Activated CD4-positive, alpha-beta memory T cell treated with anti-CD3 and anti-CD28 coated beads, Interleukin-2, amount 10 ng/mL, durations not matched to agents 7 days and 5 days (primary cell): Measurements from ENCODE around the gene RECQL. TPM values are rescaled to one million over a fixed set of nuclear protein-coding genes. Genes with fewer than 3 reads are reported as not detected.
A peak's percentile ranks its signal among the peaks of the same experiment; 100 is the strongest.
"Not testable (repeated sequence)": the region's sequence is repeated elsewhere in the genome, so short reads cannot be mapped to it uniquely, and the experiment has no call there.

Experiments used
- CTCF ChIA-PET: fragments of 350-600 bp; sonication (Branson Sonifier 250); formaldehyde crosslinking; loops from one replicate; lab custom pipeline; 2021; ENCODE audit warnings: antibody characterized with exemption, inconsistent platforms; lab: Charles Lee
- POLR2A ChIA-PET: fragments of 350-600 bp; sonication (Branson Sonifier 250); formaldehyde crosslinking; loops from one replicate; lab custom pipeline; 2021; ENCODE audit warnings: antibody characterized with exemption; lab: Charles Lee
- DNase-seq: peaks from one replicate; pipeline ENCODE4 v3.0.0-alpha.2; 2020
- H3K27ac Mint-ChIP-seq: one replicate; pipeline ENCODE4 v1.8.0; 2021; ENCODE audit warnings: mild to moderate bottlenecking, mixed read lengths
- H3K27me3 Mint-ChIP-seq: one replicate; pipeline ENCODE4 v1.8.0; 2021; ENCODE audit warnings: mixed read lengths
- H3K36me3 Mint-ChIP-seq: one replicate; pipeline ENCODE4 v1.8.0; 2021; ENCODE audit warnings: low read depth, mixed read lengths
- H3K4me1 Mint-ChIP-seq: one replicate; pipeline ENCODE4 v1.8.0; 2021; ENCODE audit warnings: mixed read lengths
- H3K4me3 Mint-ChIP-seq: one replicate; pipeline ENCODE4 v1.8.0; 2021; ENCODE audit warnings: mild to moderate bottlenecking, mixed read lengths
- H3K9me3 Mint-ChIP-seq: one replicate; pipeline ENCODE4 v1.8.0; 2021; ENCODE audit warnings: mixed read lengths
- total RNA-seq, 2 experiments: library from RNA; stranded (reverse); gene quantifications; one replicate each; pipeline ENCODE4 v1.2.3, GENCODE V29; 2021

Gene RECQL
- total RNA-seq, 2 experiments from 2014 or later, result 87.6 to 100 TPM

GRCh38 chr12:21499765-21500164 lies 1.7 kb downstream of the RECQL start:
- CTCF ChIA-PET, result no interaction called here
- Mint-ChIP-seq H3K9me3 (no peaks in the 10 kb centered on the region), H3K36me3 (peaks cover 50% of the 10 kb centered on the region), H3K4me3 (peak overlapping the region; percentile 31), H3K27ac (no peak overlapping the region), H3K4me1 (peaks cover 49% of the 10 kb centered on the region), H3K27me3 (no peaks in the 10 kb centered on the region)
- no peak for DNase-seq
- POLR2A ChIA-PET, result interaction anchor here (1.4 to 3.8 kb wide), 6 partner anchors 10 to 158 kb away, joined by 4 to 73 read pairs (median 12); partner anchors contain the start of gene LDHB

- ChIA-PET CTCF (no interaction called here), POLR2A (interaction anchor here (0.7 to 1.7 kb wide), 2 partner anchors 16 to 49 kb away, joined by 3 to 4 read pairs; partner anchors contain the start of gene PYROXD1)
- DNase-seq, result no peak
- H3K27ac Mint-ChIP-seq, result no peak overlapping the region
- H3K4me3 Mint-ChIP-seq, result no peak overlapping the region
- peaks cover 41% of the 10 kb centered on the region for H3K36me3 Mint-ChIP-seq
- no peaks in the 10 kb centered on the region for H3K27me3 Mint-ChIP-seq
- peaks cover 12% of the 10 kb centered on the region for H3K4me1 Mint-ChIP-seq
- H3K9me3 Mint-ChIP-seq, result no peaks in the 10 kb centered on the region
Measured at GRCh38 chr12:21485998-21486397, 15.4 kb downstream of the RECQL start.

GRCh38 chr12:21483531-21483930 lies 17.9 kb downstream of the RECQL start:
- H3K27me3 Mint-ChIP-seq, result no peaks in the 10 kb centered on the region
- POLR2A ChIA-PET, result interaction anchor here (0.8 to 1.1 kb wide), 2 partner anchors 13 to 16 kb away, joined by 3 to 4 read pairs; no protein-coding TSS in a partner anchor
- DNase-seq, result no peak
- no peak overlapping the region for H3K4me3 Mint-ChIP-seq
- H3K36me3 Mint-ChIP-seq, result peaks cover 22% of the 10 kb centered on the region
- H3K27ac Mint-ChIP-seq, result no peak overlapping the region
- peaks cover 7% of the 10 kb centered on the region for H3K4me1 Mint-ChIP-seq
- CTCF ChIA-PET, result no interaction called here
- no peaks in the 10 kb centered on the region for H3K9me3 Mint-ChIP-seq

- Mint-ChIP-seq H3K36me3 (peaks cover 33% of the 10 kb centered on the region), H3K9me3 (no peaks in the 10 kb centered on the region), H3K4me1 (peaks cover 7% of the 10 kb centered on the region), H3K27me3 (no peaks in the 10 kb centered on the region), H3K4me3 (no peak overlapping the region), H3K27ac (no peak overlapping the region)
- ChIA-PET POLR2A (interaction anchor here (0.8 to 1.6 kb wide), 3 partner anchors 9 to 23 kb away, joined by 3 to 4 read pairs (median 3); partner anchors contain the start of genes GOLT1B and RECQL), CTCF (interaction anchor here (0.7 kb wide), 1 partner anchor 42 kb away, joined by 3 read pairs; the partner anchor contains the start of gene PYROXD1)
- DNase-seq, result no peak
Measured at GRCh38 chr12:21478756-21479455, 22.5 kb downstream of the RECQL start.

GRCh38 chr12:21476949-21477348 lies 24.5 kb downstream of the RECQL start:
- ChIA-PET POLR2A (interaction anchor here (1.1 kb wide), 1 partner anchor 39 kb away, joined by 4 read pairs; the partner anchor contains the start of gene PYROXD1), CTCF (no interaction called here)
- H3K27ac Mint-ChIP-seq, result no peak overlapping the region
- no peak overlapping the region for H3K4me3 Mint-ChIP-seq
- H3K9me3 Mint-ChIP-seq, result no peaks in the 10 kb centered on the region
- H3K36me3 Mint-ChIP-seq, result peaks cover 50% of the 10 kb centered on the region
- no peak for DNase-seq
- peaks cover 10% of the 10 kb centered on the region for H3K4me1 Mint-ChIP-seq
- H3K27me3 Mint-ChIP-seq, result no peaks in the 10 kb centered on the region

GRCh38 chr12:21475552-21475951 lies 25.9 kb downstream of the RECQL start:
- H3K36me3 Mint-ChIP-seq, result peaks cover 57% of the 10 kb centered on the region
- no peak overlapping the region for H3K27ac Mint-ChIP-seq
- peaks cover 14% of the 10 kb centered on the region for H3K4me1 Mint-ChIP-seq
- H3K27me3 Mint-ChIP-seq, result no peaks in the 10 kb centered on the region
- CTCF ChIA-PET, result no interaction called here
- no peaks in the 10 kb centered on the region for H3K9me3 Mint-ChIP-seq
- no peak for DNase-seq
- POLR2A ChIA-PET, result interaction anchor here (0.9 kb wide), 1 partner anchor 38 kb away, joined by 3 read pairs; the partner anchor contains the start of gene PYROXD1
- no peak overlapping the region for H3K4me3 Mint-ChIP-seq

- H3K27ac Mint-ChIP-seq, result no peak overlapping the region
- DNase-seq, result no peak
- H3K9me3 Mint-ChIP-seq, result no peaks in the 10 kb centered on the region
- no peak overlapping the region for H3K4me3 Mint-ChIP-seq
- H3K4me1 Mint-ChIP-seq, result peaks cover 10% of the 10 kb centered on the region
- peaks cover 74% of the 10 kb centered on the region for H3K36me3 Mint-ChIP-seq
- ChIA-PET CTCF (no interaction called here), POLR2A (interaction anchor here (1.7 kb wide), 1 partner anchor 29 kb away, joined by 4 read pairs; the partner anchor contains the start of genes GOLT1B and RECQL)
- no peaks in the 10 kb centered on the region for H3K27me3 Mint-ChIP-seq
Measured at GRCh38 chr12:21472197-21472823, 29.1 kb downstream of the RECQL start.

- H3K9me3 Mint-ChIP-seq, result no peaks in the 10 kb centered on the region
- no peak for DNase-seq
- H3K4me3 Mint-ChIP-seq, result no peak overlapping the region
- H3K36me3 Mint-ChIP-seq, result peaks cover 73% of the 10 kb centered on the region
- CTCF ChIA-PET, result no interaction called here
- peaks cover 7% of the 10 kb centered on the region for H3K4me1 Mint-ChIP-seq
- no peaks in the 10 kb centered on the region for H3K27me3 Mint-ChIP-seq
- peak overlapping the region; percentile 41 for H3K27ac Mint-ChIP-seq
- POLR2A ChIA-PET, result interaction anchor here (1.7 kb wide), 1 partner anchor 30 kb away, joined by 4 read pairs; the partner anchor contains the start of genes GOLT1B and RECQL
Measured at GRCh38 chr12:21471294-21471693, 30.1 kb downstream of the RECQL start.

- H3K4me3 Mint-ChIP-seq, H3K27me3 Mint-ChIP-seq, H3K9me3 Mint-ChIP-seq, H3K27ac Mint-ChIP-seq, H3K4me1 Mint-ChIP-seq, DNase-seq: not testable (repeated sequence)
- ChIA-PET CTCF (interaction anchor here (0.7 kb wide), 1 partner anchor 28 kb away, joined by 4 read pairs; no protein-coding TSS in a partner anchor), POLR2A (interaction anchor here (1.0 kb wide), 1 partner anchor 11 kb away, joined by 4 read pairs; no protein-coding TSS in a partner anchor)
- peaks cover 68% of the 10 kb centered on the region for H3K36me3 Mint-ChIP-seq
Measured at GRCh38 chr12:21467334-21467733, 34.1 kb downstream of the RECQL start.

GRCh38 chr12:21459474-21459873 lies 42.0 kb downstream of the RECQL start:
- DNase-seq, result no peak
- Mint-ChIP-seq H3K4me1 (peaks cover 34% of the 10 kb centered on the region), H3K36me3 (peaks cover 73% of the 10 kb centered on the region), H3K27ac (no peak overlapping the region), H3K27me3 (no peaks in the 10 kb centered on the region), H3K9me3 (no peaks in the 10 kb centered on the region), H3K4me3 (no peak overlapping the region)
- ChIA-PET POLR2A (interaction anchor here (1.0 to 1.4 kb wide), 3 partner anchors 20 to 42 kb away, joined by 3 to 5 read pairs (median 4); partner anchors contain the start of genes GOLT1B, PYROXD1 and RECQL), CTCF (no interaction called here)

GRCh38 chr12:21456291-21456780 lies 45.1 kb downstream of the RECQL start:
- Mint-ChIP-seq H3K36me3 (peaks cover 64% of the 10 kb centered on the region), H3K27ac (peak overlapping the region; percentile 94), H3K27me3 (no peaks in the 10 kb centered on the region), H3K4me3 (peak overlapping the region; percentile 40), H3K4me1 (peaks cover 56% of the 10 kb centered on the region), H3K9me3 (no peaks in the 10 kb centered on the region)
- POLR2A ChIA-PET, result interaction anchor here (0.7 to 7.2 kb wide), 8 partner anchors 9 to 201 kb away, joined by 3 to 57 read pairs (median 6); partner anchors contain the start of genes GOLT1B, LDHB, PYROXD1 and RECQL
- peak; percentile 63 for DNase-seq
- CTCF ChIA-PET, result interaction anchor here (0.5 to 1.6 kb wide), 6 partner anchors 12 to 53 kb away, joined by 3 to 4 read pairs (median 3); partner anchors contain the start of genes GOLT1B and RECQL

- no peaks in the 10 kb centered on the region for H3K9me3 Mint-ChIP-seq
- peaks cover 62% of the 10 kb centered on the region for H3K36me3 Mint-ChIP-seq
- ChIA-PET POLR2A (interaction anchor here (1.0 to 7.2 kb wide), 5 partner anchors 10 to 204 kb away, joined by 5 to 57 read pairs (median 14); partner anchors contain the start of genes GOLT1B, LDHB, PYROXD1 and RECQL), CTCF (interaction anchor here (1.8 kb wide), 1 partner anchor 10 kb away, joined by 4 read pairs; no protein-coding TSS in a partner anchor)
- H3K27ac Mint-ChIP-seq, result peak overlapping the region; percentile 93
- peak overlapping the region; percentile 59 for H3K4me3 Mint-ChIP-seq
- no peak for DNase-seq
- peaks cover 54% of the 10 kb centered on the region for H3K4me1 Mint-ChIP-seq
- no peaks in the 10 kb centered on the region for H3K27me3 Mint-ChIP-seq
Measured at GRCh38 chr12:21453312-21453852, 48.1 kb downstream of the RECQL start.
